SK-N-MC (cell line): ENCODE measurements around the gene WDR7.

ENCODE experiments used
- EZH2 ChIP-seq: fragments of 200-600 bp; sonication (generic); IDR thresholded peaks from one replicate; pipeline ENCODE4 v1.6.1; 2017; ENCODE audit warnings: antibody characterized with exemption
- FOXP2 ChIP-seq: optimal IDR thresholded peaks from 2 replicates; pipeline ENCODE3; 2011; ENCODE audit warnings: mild to moderate bottlenecking, moderate library complexity; ENCODE audit not compliant: insufficient read depth; ENCODE audit errors: extremely low read length, control extremely low read depth
- POLR2AphosphoS5 ChIP-seq: IDR thresholded peaks from 2 replicates; pipeline ENCODE4 v1.6.1; 2012; ENCODE audit warnings: mild to moderate bottlenecking, low read depth, low read length, borderline replicate concordance

DNA sequence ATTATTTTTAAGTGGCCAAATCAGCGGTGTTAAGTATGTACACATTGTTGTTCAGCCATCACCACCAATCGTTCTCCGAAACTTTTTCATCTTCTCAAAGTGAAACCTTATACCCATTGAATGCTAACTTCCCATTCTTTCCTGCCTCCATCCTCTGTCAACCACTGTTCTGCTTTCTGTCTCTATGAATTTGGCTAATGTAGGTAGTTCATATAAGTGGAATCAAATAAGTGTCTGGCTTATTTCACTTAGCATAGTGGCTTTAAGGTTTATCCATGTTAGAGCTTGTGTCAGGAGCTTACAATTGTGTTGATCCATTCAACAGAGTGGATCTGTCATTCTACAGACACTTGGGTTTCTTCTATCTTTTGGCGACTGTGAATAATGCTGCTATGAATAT lies 192.1 kb downstream of the WDR7 start:
- TF ChIP-seq FOXP2 = no peak
- no peak for TF ChIP-seq POLR2AphosphoS5
- TF ChIP-seq EZH2 = no peak
